PC-3 (cell line): ENCODE measurements around the gene DNAJC25. TPM values are rescaled to one million over a fixed set of nuclear protein-coding genes. Genes with fewer than 3 reads are reported as not detected.

Source experiments
- ATAC-seq: fragments of 200-7000 bp; cut with Tn5 transposase; 2 replicates; pipeline ENCODE4 v1.9.1; 2020; ENCODE audit warnings: mild to moderate bottlenecking, moderate library complexity
- BruUV-seq: library from RNA; stranded (reverse); fragments of 400-500 nt; replicated peaks from 2 replicates; lab custom pipeline; 2021; lab: Mats Ljungman, UMichigan
- CTCF ChIA-PET: fragments of 300-600 bp; sonication (Branson Sonifier 250); formaldehyde crosslinking; loops from one replicate; lab custom pipeline; 2022; ENCODE audit warnings: antibody characterized with exemption; lab: Charles Lee
- POLR2A ChIA-PET: fragments of 300-600 bp; sonication (Branson Sonifier 250); formaldehyde crosslinking; loops from one replicate; lab custom pipeline; 2022; ENCODE audit warnings: antibody characterized with exemption; ENCODE audit not compliant: unreplicated experiment; lab: Charles Lee
- DNase-seq: peaks from one replicate; pipeline ENCODE4 v3.0.0-alpha.2; 2015
- H2AFZ ChIP-seq: fragments of 300-600 bp; sonication (generic); 2 replicates; pipeline ENCODE4 v1.6.0; 2016; ENCODE audit warnings: antibody characterized with exemption, low read length
- H3F3A ChIP-seq: fragments of 300-600 bp; sonication (generic); one replicate; pipeline ENCODE4 v1.6.0; 2017; ENCODE audit warnings: antibody characterized with exemption, low read length, control low read depth, mild to moderate bottlenecking; ENCODE audit not compliant: unreplicated experiment
- H3K27ac ChIP-seq: fragments of 300-600 bp; sonication (generic); 2 replicates; pipeline ENCODE4 v1.5.1; 2016; ENCODE audit warnings: mild to moderate bottlenecking, low read length
- H3K27me3 ChIP-seq: fragments of 300-600 bp; sonication (generic); 2 replicates; pipeline ENCODE4 v1.6.1; 2016; ENCODE audit warnings: low read length, mixed read lengths
- H3K36me3 ChIP-seq: fragments of 300-600 bp; sonication (generic); 2 replicates; pipeline ENCODE4 v1.6.1; 2016; ENCODE audit warnings: low read depth, mixed run types, low read length, mixed read lengths
- H3K4me1 ChIP-seq: fragments of 300-600 bp; sonication (generic); 2 replicates; pipeline ENCODE4 v1.5.1; 2016; ENCODE audit warnings: low read length; ENCODE audit not compliant: insufficient read depth
- H3K4me2 ChIP-seq: fragments of 300-600 bp; sonication (generic); 2 replicates; pipeline ENCODE4 v1.6.0; 2016; ENCODE audit warnings: low read length
- H3K4me3 ChIP-seq: fragments of 300-600 bp; sonication (generic); 2 replicates; pipeline ENCODE4 v1.5.1; 2016; ENCODE audit warnings: mild to moderate bottlenecking, low read length, mixed read lengths
- H3K79me2 ChIP-seq: fragments of 300-600 bp; sonication (generic); 2 replicates; pipeline ENCODE4 v1.6.1; 2017; ENCODE audit warnings: low read length, mixed read lengths
- H3K9ac ChIP-seq: fragments of 300-600 bp; sonication (generic); 2 replicates; pipeline ENCODE4 v1.6.0; 2016; ENCODE audit warnings: mild to moderate bottlenecking, low read length
- H3K9me2 ChIP-seq: fragments of 300-600 bp; sonication (generic); replicated peaks from 2 replicates; pipeline ENCODE4 v1.6.1; 2016; ENCODE audit warnings: mixed run types, low read length, mixed read lengths
- H3K9me3 ChIP-seq: fragments of 300-600 bp; sonication (generic); 2 replicates; pipeline ENCODE4 v1.6.1; 2016; ENCODE audit warnings: low read length, mixed read lengths
- H4K20me1 ChIP-seq: fragments of 300-600 bp; sonication (generic); 2 replicates; pipeline ENCODE4 v1.6.1; 2016; ENCODE audit warnings: low read length, mixed read lengths
- CTCF ChIP-seq: fragments of 300-600 bp; sonication (generic); conservative IDR thresholded peaks from 2 replicates; pipeline ENCODE4 v1.5.1; 2017; ENCODE audit warnings: antibody characterized with exemption, low read depth, mild to moderate bottlenecking, low read length
- EZH2 ChIP-seq: fragments of 300-600 bp; sonication (generic); IDR thresholded peaks from one replicate; pipeline ENCODE4 v1.6.1; 2017; ENCODE audit warnings: antibody characterized with exemption, mild to moderate bottlenecking, low read length; ENCODE audit not compliant: unreplicated experiment
- EZH2phosphoT487 ChIP-seq: fragments of 300-600 bp; sonication (generic); IDR thresholded peaks from 2 replicates; pipeline ENCODE4 v1.6.1; 2018; ENCODE audit warnings: mild to moderate bottlenecking, antibody characterized with exemption, low read length, borderline replicate concordance
- intact Hi-C: fragments of 100-400 bp; cut with micrococcal nuclease; formaldehyde crosslinking; loops from 2 replicates; pipeline ENCODE4 v1.9.0; 2023
- total RNA-seq: library from RNA; depleted of rRNA; stranded (reverse); fragments of >200 nt; gene quantifications from 2 replicates; pipeline ENCODE4 v1.2.3, GENCODE V29; 2014

The DNAJC25 gene
- total RNA-seq, 1 experiment from 2014 or later = 5.9 TPM

DNA sequence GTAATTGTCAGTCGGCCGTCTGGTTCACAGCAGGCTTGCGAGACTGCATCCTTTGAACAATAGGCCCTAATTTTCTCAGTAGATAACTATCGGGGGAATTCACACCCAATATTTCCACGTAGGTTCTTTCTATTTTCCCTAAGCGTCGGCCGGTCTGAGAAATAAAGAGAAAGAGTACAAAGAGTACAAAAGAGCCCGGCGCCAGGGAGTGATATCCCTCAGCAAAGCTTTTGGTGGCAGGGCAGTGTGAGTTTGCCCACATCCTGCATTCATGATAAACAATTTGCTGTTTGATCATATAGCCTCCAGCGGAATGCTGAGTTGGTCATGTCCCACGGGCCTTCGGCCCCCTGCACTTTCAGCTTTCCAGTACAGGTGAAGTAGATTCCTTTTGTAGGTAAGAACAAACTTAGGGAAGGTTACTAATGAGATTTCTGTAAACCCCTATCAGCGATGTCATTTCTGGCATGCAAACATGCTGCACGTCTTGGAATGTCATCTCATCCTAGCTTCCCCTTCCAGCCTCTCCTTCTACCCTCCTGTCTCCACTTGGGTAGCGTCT lies 27.0 kb upstream of the DNAJC25 start:
- Histone ChIP-seq H3K9ac (no peak overlapping the region), H3K79me2 (peaks cover 7% of the 10 kb centered on the region), H3K4me1 (peaks cover 11% of the 10 kb centered on the region), H2AFZ (no peak overlapping the region), H3K4me3 (no peak overlapping the region), H3F3A (no peaks in the 10 kb centered on the region), H3K4me2 (no peak overlapping the region), H3K9me3 (no peaks in the 10 kb centered on the region), H4K20me1 (no peaks in the 10 kb centered on the region), H3K36me3 (no peaks in the 10 kb centered on the region), H3K9me2 (no peaks in the 10 kb centered on the region), H3K27ac (no peak overlapping the region), H3K27me3 (no peaks in the 10 kb centered on the region)
- ATAC-seq (no peak), DNase-seq (no peak)
- no TSS peak for BruUV-seq
- ChIA-PET CTCF (interaction anchor here (1.0 kb wide), 1 partner anchor 17 kb away, joined by 3 read pairs; no protein-coding TSS in a partner anchor), POLR2A (no interaction called here)
- intact Hi-C loops = no loop called here
- no peak for TF ChIP-seq CTCF
- TF ChIP-seq EZH2phosphoT487 = no peak
- TF ChIP-seq EZH2 = no peak

DNA sequence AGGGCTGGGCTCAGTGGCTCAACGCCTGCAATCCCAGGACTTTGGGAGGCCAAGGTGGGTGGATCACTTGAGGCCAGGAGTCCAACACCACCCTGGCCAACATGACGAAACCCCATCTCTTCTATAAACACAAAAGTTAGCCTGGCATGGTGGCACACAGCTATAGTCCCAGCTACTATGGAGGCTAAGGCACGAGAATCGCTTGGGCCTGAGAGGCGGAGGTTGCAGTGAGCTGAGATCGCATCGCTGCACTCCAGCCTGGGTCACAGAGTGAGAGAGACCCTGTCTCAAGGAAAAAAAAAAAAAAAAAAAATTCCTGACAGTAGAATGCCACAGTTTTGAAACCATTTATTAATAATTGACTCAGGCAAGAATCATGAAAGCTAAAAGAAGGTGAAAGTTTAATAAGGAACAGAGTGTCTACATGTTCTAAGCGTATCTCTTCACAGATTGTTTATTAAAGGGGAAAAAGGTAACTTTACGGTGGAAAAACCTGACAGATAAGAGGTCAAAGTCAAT lies 26.0 kb upstream of the DNAJC25 start:
- no peaks in the 10 kb centered on the region for H3K27me3 ChIP-seq
- no peak overlapping the region for H3K27ac ChIP-seq
- H3K9me3 ChIP-seq = no peaks in the 10 kb centered on the region
- TF ChIP-seq EZH2 (no peak), CTCF (no peak), EZH2phosphoT487 (no peak)
- no peaks in the 10 kb centered on the region for H3K79me2 ChIP-seq
- no peaks in the 10 kb centered on the region for H4K20me1 ChIP-seq
- peaks cover 11% of the 10 kb centered on the region for H3K4me1 ChIP-seq
- BruUV-seq = no TSS peak
- no peak for DNase-seq
- no peak overlapping the region for H3K9ac ChIP-seq
- ATAC-seq = no peak
- intact Hi-C loops = no loop called here
- ChIA-PET CTCF (interaction anchor here (1.0 kb wide), 1 partner anchor 16 kb away, joined by 3 read pairs; no protein-coding TSS in a partner anchor), POLR2A (interaction anchor here (0.5 kb wide), 1 partner anchor 249 kb away, joined by 10 read pairs; no protein-coding TSS in a partner anchor)
- no peaks in the 10 kb centered on the region for H3F3A ChIP-seq
- no peaks in the 10 kb centered on the region for H3K9me2 ChIP-seq
- H2AFZ ChIP-seq = no peak overlapping the region
- H3K4me3 ChIP-seq = no peak overlapping the region
- H3K36me3 ChIP-seq = no peaks in the 10 kb centered on the region
- H3K4me2 ChIP-seq = no peak overlapping the region

GRCh38 chr9:111610149-111610548 lies 21.0 kb upstream of the DNAJC25 start:
- Histone ChIP-seq H3K9me2 (no peaks in the 10 kb centered on the region), H3K27me3 (no peaks in the 10 kb centered on the region), H3K79me2 (no peaks in the 10 kb centered on the region), H4K20me1 (no peaks in the 10 kb centered on the region), H3K4me2 (no peak overlapping the region), H2AFZ (no peak overlapping the region), H3F3A (no peaks in the 10 kb centered on the region), H3K4me3 (no peak overlapping the region), H3K36me3 (no peaks in the 10 kb centered on the region), H3K27ac (no peak overlapping the region), H3K9ac (no peak overlapping the region), H3K4me1 (no peaks in the 10 kb centered on the region), H3K9me3 (no peaks in the 10 kb centered on the region)
- DNase-seq (no peak), ATAC-seq (no peak)
- ChIA-PET CTCF (interaction anchor here (0.6 kb wide), 1 partner anchor 12 kb away, joined by 9 read pairs; no protein-coding TSS in a partner anchor), POLR2A (no interaction called here)
- intact Hi-C loops = no loop called here
- TF ChIP-seq EZH2phosphoT487 (no peak), EZH2 (no peak), CTCF (no peak)
- no TSS peak for BruUV-seq
